Activated naive CD8-positive, alpha-beta T cell treated with anti-CD3 and anti-CD28 coated beads, Interleukin-2, amount 50 U/mL, for 16 hours (primary cell): ENCODE data around the gene GPR15LG.
"Not testable (repeated sequence)": the region's sequence is repeated elsewhere in the genome, so short reads cannot be mapped to it uniquely, and the experiment has no call there.

ENCODE experiments used
- DNase-seq: peaks from one replicate; pipeline ENCODE4 v3.0.0-alpha.2; 2020; ENCODE audit warnings: low read depth, low spot score

Gene GPR15LG

DNA sequence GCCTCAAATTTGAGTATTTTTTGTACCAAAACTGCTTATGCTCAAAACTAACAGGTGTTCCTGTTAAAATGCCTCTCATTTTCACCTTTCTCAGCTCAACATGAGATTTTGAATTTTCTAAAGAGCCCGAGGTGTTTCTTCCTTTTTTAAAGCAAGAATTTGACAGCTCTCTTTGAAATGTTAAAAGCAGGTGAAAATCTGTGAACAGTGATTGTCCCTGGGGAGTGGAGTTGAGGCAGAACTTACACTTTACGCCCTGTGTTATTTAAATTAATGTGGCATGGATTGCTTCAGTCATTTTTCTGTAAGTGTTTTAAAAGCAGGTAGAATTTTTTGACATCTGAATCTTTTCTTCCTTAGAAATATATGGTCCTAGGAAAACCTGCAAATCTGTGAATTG lies 9.2 kb upstream of the GPR15LG start:
- no peak for DNase-seq

DNA sequence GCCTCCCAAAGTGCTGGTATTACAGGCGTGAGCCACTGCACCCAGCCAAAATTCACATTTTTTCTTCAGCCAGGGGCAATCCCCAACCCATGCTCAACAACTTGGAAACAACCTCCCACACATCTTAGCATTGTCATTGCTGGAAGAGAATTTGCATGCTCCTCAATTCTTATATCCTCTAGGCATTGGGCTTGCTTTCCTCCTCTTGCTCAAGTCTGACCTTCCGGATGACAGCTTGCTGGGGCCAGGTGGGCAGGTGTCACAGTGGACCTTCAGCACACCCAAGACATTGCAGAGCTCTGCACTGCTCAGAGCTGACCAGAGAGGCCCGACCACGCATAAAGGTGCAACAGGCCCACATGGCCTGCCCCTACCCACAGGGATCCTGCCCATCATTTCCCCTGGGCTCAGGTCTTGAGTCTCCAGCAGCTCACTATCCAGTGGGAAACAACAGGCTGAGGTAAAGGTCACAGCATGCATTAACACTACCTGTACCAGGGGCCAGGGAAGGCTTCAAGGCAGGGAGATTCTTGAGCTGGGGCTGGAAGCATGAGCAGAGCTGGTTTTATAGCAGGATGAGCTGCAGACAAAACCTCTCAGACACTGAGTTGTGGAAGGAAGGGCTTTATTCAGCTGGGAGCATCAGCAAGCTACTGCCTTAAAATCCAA lies 6.8 kb upstream of the GPR15LG start:
- DNase-seq = no peak

DNA sequence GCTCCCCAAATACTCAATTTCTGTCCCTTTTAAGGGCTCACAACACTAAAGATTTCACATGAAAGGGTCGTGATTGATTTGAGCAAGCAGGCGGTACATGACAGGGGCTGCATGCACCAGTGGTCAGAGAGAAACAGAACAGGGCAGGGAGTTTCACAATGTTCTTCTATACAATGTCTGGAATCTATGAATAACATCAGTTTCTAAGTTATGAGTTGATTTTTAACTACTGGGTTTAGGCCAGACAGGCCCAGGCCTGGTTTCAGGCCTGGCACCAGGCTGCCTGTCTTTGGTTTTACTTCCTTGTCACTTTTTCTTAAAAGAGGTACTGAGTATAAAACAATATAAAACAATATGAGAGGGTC lies 6.3 kb upstream of the GPR15LG start:
- not testable (repeated sequence) for DNase-seq

DNA sequence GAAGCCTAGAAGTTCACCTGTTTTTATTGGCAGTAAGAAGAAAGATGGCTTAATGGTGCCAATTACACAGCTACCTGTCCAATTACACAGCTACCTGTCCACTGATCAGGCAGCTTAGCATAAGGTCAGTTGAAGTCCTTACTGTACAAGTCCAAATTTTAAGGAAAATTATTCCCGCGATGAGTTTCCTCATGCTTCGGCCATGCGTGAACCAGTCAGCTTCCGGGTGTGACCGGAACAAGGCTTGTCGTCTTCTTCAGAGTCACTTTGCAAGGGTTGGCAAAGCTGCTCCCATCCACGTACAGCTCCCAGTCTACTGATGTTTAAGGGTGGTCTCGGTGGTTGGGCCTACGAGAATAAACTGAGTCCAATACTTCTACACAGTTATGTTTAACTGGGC lies 5.2 kb upstream of the GPR15LG start:
- not testable (repeated sequence) for DNase-seq

DNA sequence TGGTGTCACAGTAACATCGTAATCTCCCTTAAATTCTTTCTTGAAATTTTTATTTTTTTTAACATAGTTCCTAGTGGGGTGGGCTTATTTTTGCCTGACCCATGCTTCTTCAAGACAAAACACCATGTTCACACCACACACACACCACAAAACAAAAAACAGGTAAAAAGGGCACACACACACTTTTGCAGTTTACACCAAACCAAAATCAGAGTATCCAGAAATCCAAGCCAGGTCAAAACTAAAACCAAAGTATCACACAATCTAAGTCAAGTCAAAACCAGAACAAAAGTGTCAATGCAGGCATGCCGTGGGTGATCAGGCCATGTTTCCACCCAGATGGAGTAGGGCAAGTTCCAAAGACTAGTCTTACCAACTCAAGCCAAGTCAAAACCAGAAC lies 2.4 kb upstream of the GPR15LG start:
- not testable (repeated sequence) for DNase-seq

DNA sequence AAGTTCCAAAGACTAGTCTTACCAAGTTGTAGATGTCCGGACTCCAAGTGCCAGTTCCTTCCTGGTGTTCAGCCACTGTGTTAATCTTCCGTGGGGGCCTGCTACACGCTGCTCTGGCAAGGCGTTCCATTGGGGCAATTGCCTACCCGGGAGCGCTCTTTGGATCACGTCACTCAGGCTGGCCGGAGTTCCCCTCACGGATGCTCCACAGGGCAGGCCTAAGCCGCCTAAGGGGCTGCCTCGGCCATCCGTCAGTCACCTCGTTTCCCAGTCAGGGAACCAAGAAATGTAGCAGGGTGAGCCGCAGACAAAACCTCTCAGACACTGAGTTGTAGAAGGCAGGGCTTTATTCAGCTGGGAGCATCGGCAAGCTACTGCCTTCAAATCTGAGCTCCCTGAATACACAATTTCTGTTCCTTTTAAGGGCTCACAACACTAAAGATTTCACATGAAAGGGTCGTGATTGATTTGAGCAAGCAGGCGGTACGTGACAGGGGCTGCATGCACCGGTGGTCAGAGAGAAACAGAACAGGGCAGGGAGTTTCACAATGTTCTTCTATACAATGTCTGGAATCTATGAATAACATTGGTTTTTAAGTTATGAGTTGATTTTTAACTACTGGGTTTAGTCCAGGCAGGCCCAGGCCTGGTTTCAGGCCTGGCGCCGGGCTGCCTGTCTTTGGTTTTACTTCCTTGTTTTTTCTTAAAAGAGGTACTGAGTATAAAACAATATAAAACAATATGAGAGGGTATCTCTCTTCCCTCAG lies 1.7 kb upstream of the GPR15LG start:
- not testable (repeated sequence) for DNase-seq

DNA sequence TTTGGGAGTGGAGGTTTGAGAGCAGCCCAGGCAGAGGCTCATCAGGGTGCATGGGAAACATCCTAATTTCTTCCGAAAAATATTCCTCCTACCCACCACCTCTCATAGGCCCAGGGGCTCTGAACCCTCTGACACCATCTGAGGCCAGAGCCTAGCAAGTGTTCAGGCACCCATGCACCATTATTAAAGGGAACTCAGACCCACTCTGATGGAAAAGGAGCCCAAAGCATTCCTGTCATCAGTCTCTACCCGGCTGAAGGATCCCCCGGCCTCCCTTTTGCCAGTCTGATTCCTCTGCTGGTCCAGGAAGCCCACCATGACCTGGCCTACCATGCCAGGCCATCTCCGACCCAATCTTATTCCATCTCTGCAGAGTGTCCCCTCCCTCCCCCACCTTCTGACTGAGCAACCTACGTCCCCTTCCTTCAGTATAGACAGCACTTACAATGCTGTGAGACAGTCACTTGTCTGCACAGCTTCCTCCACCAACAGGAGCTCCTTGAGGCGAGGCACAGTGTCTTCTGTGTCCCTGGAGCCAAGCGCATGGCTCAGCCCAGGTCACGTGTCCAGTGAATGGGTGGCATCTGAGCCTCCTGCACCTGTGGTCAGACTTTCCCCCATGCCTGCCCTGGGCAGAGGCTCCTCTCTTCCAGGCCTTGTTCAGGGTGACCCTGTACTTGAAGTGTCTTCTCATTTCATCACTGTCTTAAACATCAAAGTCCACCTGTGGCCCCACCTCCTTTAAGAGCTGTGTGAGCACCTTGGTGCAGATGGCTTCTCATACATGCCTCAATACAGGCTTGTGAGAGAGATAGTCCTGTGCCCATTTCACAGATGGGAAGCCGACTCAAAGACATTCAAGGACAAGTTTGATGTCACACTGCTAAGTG lies 889 bp upstream of the GPR15LG start:
- no peak for DNase-seq

DNA sequence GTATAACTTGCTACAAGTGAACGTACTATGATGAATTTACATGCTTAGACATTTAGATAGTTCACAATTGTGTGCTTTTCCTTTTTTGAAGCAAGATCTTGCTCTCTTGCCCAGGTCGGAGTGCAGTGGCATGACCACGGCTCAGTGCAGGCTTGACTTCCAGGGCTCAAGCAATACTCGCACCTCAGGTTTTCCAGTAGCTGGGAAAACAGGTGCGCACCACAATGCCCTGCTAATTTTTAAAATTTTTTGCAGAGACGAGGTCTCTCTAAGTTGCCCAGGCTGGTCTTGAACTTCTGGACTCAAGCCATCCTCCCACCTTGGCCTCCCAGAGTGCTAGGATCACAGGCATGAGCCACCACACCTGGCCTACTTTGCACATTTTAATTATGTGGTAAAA lies 1.8 kb downstream of the GPR15LG start:
- no peak for DNase-seq

DNA sequence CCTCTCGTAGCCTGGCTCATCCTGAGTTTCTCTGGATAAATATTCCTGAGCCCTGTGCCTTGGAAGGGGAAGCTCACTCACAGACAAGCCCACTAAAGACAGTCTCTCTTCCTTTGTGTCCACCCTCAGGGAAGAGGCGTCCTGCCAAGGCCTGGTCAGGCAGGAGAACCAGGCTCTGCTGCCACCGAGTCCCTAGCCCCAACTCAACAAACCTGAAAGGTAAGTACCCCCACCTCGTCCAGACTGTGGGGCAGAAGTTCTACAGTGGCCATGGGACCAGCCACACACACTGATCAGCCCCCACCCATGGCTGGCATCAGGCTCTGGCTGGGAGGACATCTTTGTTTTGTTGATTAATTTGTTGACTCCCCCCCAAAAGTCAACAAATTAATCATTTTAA lies 2.8 kb downstream of the GPR15LG start:
- DNase-seq = no peak

DNA sequence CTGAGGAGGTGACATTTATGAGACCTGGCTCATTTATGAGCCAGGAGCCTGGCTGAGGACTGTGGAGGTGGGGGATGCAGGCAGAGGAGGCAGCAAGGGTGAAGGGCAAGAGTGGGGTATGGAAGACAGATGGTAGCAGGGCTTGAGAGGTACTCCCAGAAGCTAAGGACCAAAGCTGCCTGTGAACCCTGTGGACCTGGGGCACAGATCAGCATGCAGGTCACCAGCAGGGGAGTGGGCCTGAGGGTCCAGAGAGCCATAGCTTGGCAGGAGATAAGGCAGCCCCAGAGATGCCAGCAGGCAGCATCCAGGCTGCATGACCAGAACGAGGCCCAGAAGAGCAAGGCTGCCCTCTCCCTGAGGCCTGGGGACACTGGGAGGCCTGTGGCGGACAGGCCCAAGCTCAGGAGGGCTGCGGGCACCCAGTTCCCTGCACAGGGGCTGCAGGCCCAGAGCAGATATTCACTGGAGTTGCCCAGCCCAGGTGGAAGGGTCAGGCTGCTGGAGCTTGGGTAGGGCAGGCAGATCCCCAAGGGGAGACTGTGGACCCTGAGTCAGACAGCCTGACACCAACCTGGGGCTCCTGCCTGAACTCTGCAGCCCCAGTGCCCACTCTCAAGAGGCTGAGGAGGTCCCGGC lies 3.4 kb downstream of the GPR15LG start:
- no peak for DNase-seq

DNA sequence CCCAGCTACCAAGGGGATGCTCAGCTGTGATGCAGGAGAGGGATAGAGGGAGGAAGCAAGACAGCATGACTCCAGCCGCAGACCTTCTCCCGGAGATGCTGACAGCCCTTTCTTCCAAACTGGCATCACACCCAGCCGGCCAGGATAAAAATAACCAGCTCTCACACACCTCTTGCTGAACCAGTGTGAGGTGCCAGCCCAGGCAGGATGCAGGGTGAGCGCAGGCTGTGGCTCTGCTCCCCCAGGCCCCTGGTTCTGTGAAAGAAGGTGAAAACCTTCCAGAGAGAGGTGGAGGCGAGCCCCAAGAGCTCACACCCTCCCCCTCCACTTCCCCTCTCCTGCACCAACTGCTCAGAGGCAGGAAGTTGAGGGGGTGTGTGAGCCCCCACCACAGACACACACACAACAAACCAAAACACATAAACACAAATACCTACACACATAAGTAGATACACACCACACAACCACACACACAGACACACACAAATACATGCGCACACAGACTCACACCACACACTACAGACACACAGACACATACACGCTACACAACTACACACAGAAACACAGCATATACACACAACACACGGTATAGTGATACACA lies 4.0 kb downstream of the GPR15LG start:
- no peak for DNase-seq

DNA sequence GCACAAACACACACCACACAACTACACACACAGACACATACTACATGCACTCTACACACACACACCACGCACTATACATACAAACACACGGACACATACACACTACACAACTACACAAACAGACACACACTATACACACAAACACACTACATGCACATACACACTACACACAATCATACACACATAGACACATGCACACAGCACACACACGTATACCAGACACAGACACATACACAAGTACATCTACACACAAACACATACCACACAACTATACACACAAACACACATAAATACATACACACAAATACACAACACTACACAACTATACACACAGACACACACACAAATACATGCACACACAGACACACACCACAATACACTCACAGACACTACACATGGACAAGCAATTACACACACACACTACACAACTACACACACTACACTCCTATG lies 4.6 kb downstream of the GPR15LG start:
- no peak for DNase-seq

DNA sequence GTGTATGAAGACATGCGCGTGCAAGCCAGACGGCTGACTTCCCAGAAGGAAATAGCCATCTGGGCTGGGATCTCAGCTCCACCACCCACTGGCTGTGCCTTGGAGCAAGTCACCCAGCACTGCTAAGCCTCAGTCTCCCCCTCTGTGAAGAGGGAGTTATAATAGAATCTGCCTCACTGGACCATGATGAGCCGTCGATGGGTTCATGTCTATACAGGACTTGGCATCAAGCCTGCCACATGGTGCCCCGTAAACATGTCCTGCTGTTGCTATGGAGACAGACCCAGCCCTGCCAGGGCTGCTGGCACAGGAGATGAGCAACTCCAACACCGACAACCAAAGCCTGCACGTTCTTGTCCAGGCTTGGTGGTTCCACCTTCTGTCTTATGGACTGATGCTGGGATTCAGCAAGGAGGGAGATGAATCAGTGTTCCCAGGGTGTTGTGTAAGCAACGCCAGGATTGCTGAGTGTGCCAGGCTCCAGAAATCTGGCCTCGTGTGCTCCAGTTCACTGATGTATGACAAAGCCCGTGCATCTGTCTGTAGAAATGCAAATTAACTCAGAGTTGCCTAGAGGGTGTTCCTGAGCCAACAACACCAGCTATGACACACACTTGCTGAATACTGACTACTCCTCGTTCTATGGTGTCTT lies 5.6 kb downstream of the GPR15LG start:
- no peak for DNase-seq

DNA sequence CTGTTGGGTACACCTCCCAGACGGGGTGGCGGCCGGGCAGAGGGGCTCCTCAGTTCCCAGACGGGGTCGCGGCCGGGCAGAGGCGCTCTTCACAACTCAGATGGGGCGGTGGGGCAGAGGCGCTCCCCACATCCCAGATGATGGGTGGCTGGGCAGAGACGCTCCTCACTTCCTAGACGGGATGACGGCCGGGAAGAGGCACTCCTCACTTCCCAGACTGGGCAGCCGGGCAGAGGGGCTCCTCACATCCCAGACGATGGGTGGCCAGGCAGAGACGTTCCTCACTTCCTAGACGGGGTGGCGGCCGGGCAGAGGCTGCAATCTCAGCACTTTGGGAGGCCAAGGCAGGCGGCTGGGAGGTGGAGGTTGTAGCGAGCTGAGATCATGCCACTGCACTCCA lies 6.8 kb downstream of the GPR15LG start:
- not testable (repeated sequence) for DNase-seq

DNA sequence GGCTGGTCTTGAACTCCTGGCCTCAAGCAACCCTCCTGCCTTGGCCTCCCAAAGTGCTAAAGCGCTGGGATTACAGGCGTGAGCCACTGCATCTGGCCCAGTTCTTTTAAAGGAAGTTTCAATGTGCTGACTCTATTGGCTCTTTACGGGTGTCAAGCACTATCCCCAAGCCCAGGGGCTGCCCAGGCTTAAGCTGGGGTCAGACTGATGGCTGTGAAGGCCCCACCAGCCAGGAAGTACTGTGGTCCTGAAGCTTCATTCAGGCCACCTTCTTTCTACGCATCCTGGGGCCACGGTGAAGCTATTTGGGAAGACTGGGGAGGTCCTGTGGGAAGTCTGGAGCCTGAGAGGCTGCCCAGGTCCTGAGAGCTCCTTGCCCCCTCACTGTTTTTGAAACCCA lies 8.0 kb downstream of the GPR15LG start:
- DNase-seq = no peak

DNA sequence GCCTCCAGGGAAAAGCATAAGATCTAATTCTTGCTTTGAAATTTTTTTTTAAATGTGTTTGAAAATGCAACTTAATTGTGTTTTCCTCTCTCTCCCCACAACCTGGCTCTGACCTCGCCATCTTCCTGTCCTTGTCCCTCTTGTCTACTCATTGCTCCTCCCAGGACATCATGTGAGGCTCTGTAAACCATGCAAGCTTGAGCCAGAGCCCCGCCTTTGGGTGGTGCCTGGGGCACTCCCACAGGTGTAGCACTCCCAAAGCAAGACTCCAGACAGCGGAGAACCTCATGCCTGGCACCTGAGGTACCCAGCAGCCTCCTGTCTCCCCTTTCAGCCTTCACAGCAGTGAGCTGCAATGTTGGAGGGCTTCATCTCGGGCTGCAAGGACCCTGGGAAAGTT lies 10.9 kb downstream of the GPR15LG start:
- DNase-seq = no peak

DNA sequence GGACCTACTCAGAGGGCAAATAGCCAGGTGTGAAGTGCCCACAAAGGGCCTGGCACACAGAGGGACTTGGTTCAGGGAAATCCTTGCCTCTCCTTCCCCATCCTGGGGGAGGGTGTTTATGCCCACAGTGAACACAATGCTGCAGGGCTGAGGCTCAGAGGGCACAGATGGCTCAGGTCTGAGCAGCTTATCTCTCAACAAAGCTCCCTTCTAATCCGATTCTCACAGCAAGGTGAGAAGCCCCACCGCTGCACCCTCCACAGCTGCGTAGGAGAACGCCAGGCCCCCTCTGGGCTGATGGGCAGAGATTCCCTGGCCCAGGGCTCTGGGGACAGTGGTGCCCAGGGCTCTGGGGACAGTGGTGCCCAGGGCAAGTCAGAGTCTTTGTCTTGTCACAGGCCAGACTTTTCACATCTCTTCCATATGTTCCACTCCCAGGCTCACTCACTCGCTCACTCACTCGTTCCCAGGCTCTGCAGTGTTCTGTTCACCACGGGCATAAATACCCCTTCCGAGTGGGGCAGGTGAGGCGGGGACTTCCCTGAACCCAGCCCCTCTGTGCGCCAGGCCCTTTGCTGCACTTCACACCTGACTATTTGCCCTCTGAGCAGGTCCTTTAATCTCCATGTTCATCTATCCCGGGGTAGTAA lies 12.1 kb downstream of the GPR15LG start:
- no peak for DNase-seq

DNA sequence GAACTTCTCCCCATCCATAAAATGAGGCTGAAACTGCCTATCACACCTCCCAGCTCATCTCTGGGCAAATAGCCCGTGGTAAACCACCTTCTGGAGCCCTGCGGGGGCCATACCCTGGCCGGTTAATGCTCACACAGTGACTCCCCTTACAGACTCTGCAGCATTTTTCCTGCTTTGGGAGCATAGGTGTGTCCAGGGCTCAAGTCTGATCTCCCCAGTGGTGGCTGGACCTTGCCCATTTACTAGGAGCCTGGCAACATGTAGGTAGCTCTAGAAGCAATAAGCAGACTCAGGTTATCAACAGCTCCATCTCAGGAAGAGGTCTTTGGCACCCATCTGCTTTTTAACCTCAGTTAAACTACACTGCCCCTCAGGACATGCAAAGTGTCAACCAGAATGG lies 15.2 kb downstream of the GPR15LG start:
- no peak for DNase-seq

DNA sequence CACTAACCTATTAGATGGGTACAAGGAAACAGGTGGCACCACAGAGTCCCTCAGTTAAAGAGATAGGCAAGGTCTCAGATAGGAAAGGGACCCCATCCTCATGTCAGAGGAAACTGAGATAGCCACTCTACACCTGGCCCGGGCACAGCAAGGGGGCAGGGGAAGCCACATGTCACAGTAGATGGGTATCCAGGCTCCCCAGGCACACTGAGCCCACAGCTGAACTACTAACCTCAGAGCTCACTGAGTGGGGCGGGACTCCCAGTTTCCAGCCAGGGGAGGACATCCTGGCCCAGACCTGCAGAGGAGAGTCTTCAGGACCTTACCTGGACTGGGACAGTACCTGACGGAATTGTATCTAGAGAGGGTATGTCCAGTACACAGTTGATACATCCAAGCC lies 17.0 kb downstream of the GPR15LG start:
- DNase-seq = no peak

DNA sequence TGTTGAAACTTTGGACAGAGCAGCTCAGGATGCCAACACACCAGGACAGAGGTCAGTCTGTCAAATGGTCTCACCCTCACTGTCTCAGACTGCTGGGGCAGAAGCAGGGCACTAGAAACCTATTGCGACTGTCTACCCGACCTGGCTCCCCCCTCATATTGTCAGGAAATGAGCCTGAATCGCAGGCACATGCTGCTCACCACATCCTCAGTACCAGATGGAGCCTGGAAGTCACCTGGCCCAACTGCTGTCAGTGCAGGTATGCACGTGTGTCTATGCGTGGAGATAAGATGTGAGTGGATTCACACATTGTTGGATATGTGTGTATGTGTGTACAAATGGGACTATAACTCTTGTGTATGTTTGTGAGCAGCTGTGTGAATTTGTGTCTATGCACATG lies 17.5 kb downstream of the GPR15LG start:
- DNase-seq = no peak
